Stomach (tissue), 4 donors: ENCODE results near the gene SLC2A4.

Experiments used
- POLR2A ChIP-seq, 4 donors: fragments of 450-650 bp; IDR thresholded peaks; one replicate each; pipeline ENCODE4 v1.6.1; 2016; ENCODE audit warnings: antibody characterized with exemption in 4 of 4, control low read depth in 2 of 4, mild to moderate bottlenecking in 1 of 4, moderate library complexity in 1 of 4
- TF ChIP-seq, protein P1 (sequence below), 7 experiments: fragments of 450-650 bp in 4 of 7; fragments of 200-600 bp in 3 of 7; sonication (generic) in 3 of 7; IDR thresholded peaks; one replicate each; pipeline ENCODE4 v1.5.1; 2016 to 2019; ENCODE audit warnings: antibody characterized with exemption in 7 of 7, control low read depth in 2 of 7, mild to moderate bottlenecking in 1 of 7

GRCh38 chr17:7282752-7283321, 1.3 kb downstream of the SLC2A4 start:
- TF ChIP-seq, protein P1, sequence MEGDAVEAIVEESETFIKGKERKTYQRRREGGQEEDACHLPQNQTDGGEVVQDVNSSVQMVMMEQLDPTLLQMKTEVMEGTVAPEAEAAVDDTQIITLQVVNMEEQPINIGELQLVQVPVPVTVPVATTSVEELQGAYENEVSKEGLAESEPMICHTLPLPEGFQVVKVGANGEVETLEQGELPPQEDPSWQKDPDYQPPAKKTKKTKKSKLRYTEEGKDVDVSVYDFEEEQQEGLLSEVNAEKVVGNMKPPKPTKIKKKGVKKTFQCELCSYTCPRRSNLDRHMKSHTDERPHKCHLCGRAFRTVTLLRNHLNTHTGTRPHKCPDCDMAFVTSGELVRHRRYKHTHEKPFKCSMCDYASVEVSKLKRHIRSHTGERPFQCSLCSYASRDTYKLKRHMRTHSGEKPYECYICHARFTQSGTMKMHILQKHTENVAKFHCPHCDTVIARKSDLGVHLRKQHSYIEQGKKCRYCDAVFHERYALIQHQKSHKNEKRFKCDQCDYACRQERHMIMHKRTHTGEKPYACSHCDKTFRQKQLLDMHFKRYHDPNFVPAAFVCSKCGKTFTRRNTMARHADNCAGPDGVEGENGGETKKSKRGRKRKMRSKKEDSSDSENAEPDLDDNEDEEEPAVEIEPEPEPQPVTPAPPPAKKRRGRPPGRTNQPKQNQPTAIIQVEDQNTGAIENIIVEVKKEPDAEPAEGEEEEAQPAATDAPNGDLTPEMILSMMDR (IDR thresholded peaks at IDR 0.05), result no peak
- no peak for TF ChIP-seq POLR2A (IDR thresholded peaks at IDR 0.05)
